ENCODE results near the gene KCTD8.

- TF ChIP-seq POLR2A (IDR thresholded peaks at IDR 0.05) (no peak), CTCF (IDR thresholded peaks at IDR 0.05) (no peak)
Measured at GRCh38 chr4:44228326-44228725, 220.3 kb downstream of the KCTD8 start.
